Measurements from ENCODE around the gene NARF. TPM values are rescaled to one million over a fixed set of nuclear protein-coding genes. Genes with fewer than 3 reads are reported as not detected.
A peak's percentile ranks its signal among the peaks of the same experiment; 100 is the strongest.

NARF gene
- total RNA-seq, 1 donor from 2014 or later, result 54.9 TPM

GRCh38 chr17:82491196-82491530 lies 32.6 kb downstream of the NARF start:
- Histone ChIP-seq H3K27ac (no peak overlapping the region), H3K9me3 (no peaks in the 10 kb centered on the region), H3K4me1 (peaks cover 11% of the 10 kb centered on the region), H3K36me3 (peaks cover 23% of the 10 kb centered on the region), H3K27me3 (ENCODE audit: low read depth) (no peaks in the 10 kb centered on the region), H3K4me3 (no peak overlapping the region)
- intact Hi-C loops (cut with DNase I), result no loop called here
- TF ChIP-seq, protein P1, sequence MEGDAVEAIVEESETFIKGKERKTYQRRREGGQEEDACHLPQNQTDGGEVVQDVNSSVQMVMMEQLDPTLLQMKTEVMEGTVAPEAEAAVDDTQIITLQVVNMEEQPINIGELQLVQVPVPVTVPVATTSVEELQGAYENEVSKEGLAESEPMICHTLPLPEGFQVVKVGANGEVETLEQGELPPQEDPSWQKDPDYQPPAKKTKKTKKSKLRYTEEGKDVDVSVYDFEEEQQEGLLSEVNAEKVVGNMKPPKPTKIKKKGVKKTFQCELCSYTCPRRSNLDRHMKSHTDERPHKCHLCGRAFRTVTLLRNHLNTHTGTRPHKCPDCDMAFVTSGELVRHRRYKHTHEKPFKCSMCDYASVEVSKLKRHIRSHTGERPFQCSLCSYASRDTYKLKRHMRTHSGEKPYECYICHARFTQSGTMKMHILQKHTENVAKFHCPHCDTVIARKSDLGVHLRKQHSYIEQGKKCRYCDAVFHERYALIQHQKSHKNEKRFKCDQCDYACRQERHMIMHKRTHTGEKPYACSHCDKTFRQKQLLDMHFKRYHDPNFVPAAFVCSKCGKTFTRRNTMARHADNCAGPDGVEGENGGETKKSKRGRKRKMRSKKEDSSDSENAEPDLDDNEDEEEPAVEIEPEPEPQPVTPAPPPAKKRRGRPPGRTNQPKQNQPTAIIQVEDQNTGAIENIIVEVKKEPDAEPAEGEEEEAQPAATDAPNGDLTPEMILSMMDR (IDR thresholded peaks at IDR 0.05), result no peak
- no peak for DNase-seq
- ATAC-seq, result no peak

DNA sequence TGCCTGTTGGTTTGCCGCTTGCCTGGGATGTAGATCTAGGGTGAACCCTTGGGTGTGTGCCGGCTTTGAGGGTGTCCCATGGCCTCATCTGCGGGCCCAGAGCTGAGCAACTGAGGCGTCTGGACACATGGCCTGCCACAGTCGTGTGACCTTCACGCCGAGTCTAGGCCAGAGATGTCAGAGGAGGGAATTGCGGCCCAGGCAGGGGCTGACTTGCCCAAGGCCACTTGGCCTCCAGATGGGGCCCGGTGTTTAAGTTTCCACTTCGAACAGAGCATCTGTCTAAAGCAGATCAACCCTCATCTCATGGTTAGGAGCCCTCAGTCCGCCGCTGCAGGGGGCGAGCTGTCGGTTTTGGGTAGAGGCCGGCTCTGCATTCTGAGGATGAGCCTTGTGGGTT lies 33.0 kb downstream of the NARF start:
- ATAC-seq (no peak), DNase-seq (no peak)
- H3K36me3 ChIP-seq, result peaks cover 19% of the 10 kb centered on the region
- H3K27ac ChIP-seq, result no peak overlapping the region
- H3K4me1 ChIP-seq, result peaks cover 15% of the 10 kb centered on the region
- intact Hi-C loops (cut with DNase I), result no loop called here
- TF ChIP-seq, protein P1 (IDR thresholded peaks at IDR 0.05), result no peak
- H3K9me3 ChIP-seq, result no peaks in the 10 kb centered on the region
- no peak overlapping the region for H3K4me3 ChIP-seq
- no peaks in the 10 kb centered on the region for H3K27me3 ChIP-seq (ENCODE audit: low read depth)

- H3K4me1 ChIP-seq, result peaks cover 21% of the 10 kb centered on the region
- intact Hi-C loops (cut with DNase I), result no loop called here
- DNase-seq, result no peak
- no peak for ATAC-seq
- H3K4me3 ChIP-seq, result no peak overlapping the region
- no peaks in the 10 kb centered on the region for H3K27me3 ChIP-seq (ENCODE audit: low read depth)
- no peak overlapping the region for H3K27ac ChIP-seq
- TF ChIP-seq, protein P1 (IDR thresholded peaks at IDR 0.05), result no peak
- H3K9me3 ChIP-seq, result no peaks in the 10 kb centered on the region
- peaks cover 8% of the 10 kb centered on the region for H3K36me3 ChIP-seq
Observed at GRCh38 chr17:82492643-82493225, 34.2 kb downstream of the NARF start.

DNA sequence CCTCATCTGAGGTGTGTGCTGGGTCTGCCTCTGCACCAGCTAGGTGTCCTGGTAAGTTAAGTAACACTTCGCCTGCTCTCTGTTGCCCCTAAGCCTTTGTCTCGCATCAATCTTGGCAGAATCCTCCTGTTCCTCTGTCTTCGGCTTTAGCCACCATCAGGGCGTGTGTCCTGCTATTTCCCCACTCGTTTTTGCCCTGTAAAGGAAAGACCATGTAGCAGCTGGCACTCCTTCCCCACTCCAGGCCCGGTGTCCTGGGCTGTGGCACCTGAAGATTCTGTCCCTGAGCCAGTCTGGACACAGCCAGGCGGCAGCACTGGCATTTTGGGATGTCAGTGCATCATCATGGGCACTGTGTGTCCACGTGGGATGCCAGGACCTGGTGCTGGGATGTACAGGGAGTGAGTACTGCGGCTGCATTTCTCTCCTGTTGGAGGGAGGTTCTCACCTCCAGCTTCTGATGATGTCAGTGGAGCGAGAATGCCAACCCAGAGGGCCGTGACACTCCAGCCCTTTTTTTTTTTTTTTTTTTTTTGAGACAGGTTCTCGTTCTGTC lies 34.8 kb downstream of the NARF start:
- Histone ChIP-seq H3K4me1 (peaks cover 27% of the 10 kb centered on the region), H3K27me3 (ENCODE audit: low read depth) (no peaks in the 10 kb centered on the region), H3K27ac (no peak overlapping the region), H3K36me3 (peaks cover 6% of the 10 kb centered on the region), H3K9me3 (no peaks in the 10 kb centered on the region), H3K4me3 (no peak overlapping the region)
- DNase-seq (no peak), ATAC-seq (no peak)
- intact Hi-C loops (cut with DNase I), result no loop called here
- TF ChIP-seq, protein P1 (IDR thresholded peaks at IDR 0.05), result no peak

GRCh38 chr17:82494236-82495055 lies 35.9 kb downstream of the NARF start:
- Histone ChIP-seq H3K27ac (peak overlapping the region; percentile 64), H3K9me3 (no peaks in the 10 kb centered on the region)
- intact Hi-C loops (cut with DNase I), result no loop called here

More at GRCh38 chr17:82494236-82495055, 35.9 kb downstream of the NARF start:
- TF ChIP-seq, protein P1 (IDR thresholded peaks at IDR 0.05), result peak; percentile 93
- peaks cover 29% of the 10 kb centered on the region for H3K4me1 ChIP-seq
- DNase-seq (peak; percentile 87), ATAC-seq (peak; percentile 83 to 85)
- H3K4me3 ChIP-seq, result peak overlapping the region; percentile 20
- no peaks in the 10 kb centered on the region for H3K36me3 ChIP-seq
- no peaks in the 10 kb centered on the region for H3K27me3 ChIP-seq (ENCODE audit: low read depth)
